Breast epithelium (tissue), 4 donors: ENCODE results near the gene FNDC10. TPM values are rescaled to one million over a fixed set of nuclear protein-coding genes. Genes with fewer than 3 reads are reported as not detected.
"Not testable (repeated sequence)": the region's sequence is repeated elsewhere in the genome, so short reads cannot be mapped to it uniquely, and the experiment has no call there.

Experiments used
- DNase-seq, 2 donors: peaks; one replicate each; pipeline ENCODE4 v3.0.0-alpha.2; 2019; ENCODE audit warnings: low spot score in 2 of 2
- H3K27ac ChIP-seq, 2 donors: fragments of 200-600 bp; sonication (generic) in 1 of 2; one replicate each; pipeline ENCODE4 v1.5.1; 2016 to 2019; ENCODE audit warnings: mild to moderate bottlenecking in 1 of 2
- H3K27me3 ChIP-seq, 2 donors: fragments of 200-600 bp; sonication (generic) in 1 of 2; one replicate each; pipeline versions ENCODE4 v1.5.1 to v1.6.0; 2017 to 2019; ENCODE audit warnings: control low read depth in 1 of 2, mild to moderate bottlenecking in 1 of 2
- H3K36me3 ChIP-seq: fragments of 200-600 bp; one replicate; pipeline ENCODE4 v1.5.1; 2019
- H3K4me1 ChIP-seq, 2 donors: fragments of 200-600 bp; sonication (generic); one replicate each; pipeline ENCODE4 v1.5.1; 2016 to 2019; ENCODE audit warnings: control low read depth in 1 of 2
- H3K4me3 ChIP-seq, 3 donors: fragments of 200-600 bp; sonication (generic); 1 replicate in 2 of 3; 2 replicates in 1 of 3; pipeline ENCODE4 v1.5.1; 2016 to 2019; ENCODE audit warnings: mild to moderate bottlenecking in 3 of 3, moderate library complexity in 2 of 3
- H3K9me3 ChIP-seq, 2 donors: fragments of 200-600 bp; sonication (generic) in 1 of 2; one replicate each; pipeline ENCODE4 v1.5.1; 2016 to 2019; ENCODE audit warnings: control low read depth in 1 of 2
- CTCF ChIP-seq, 3 donors: fragments of 450-650 bp; IDR thresholded peaks; one replicate each; pipeline ENCODE4 v1.5.1; 2016 to 2017; ENCODE audit warnings: antibody characterized with exemption in 3 of 3, mild to moderate bottlenecking in 3 of 3, moderate library complexity in 3 of 3
- POLR2A ChIP-seq: fragments of 450-650 bp; IDR thresholded peaks from one replicate; pipeline ENCODE4 v1.6.1; 2016; ENCODE audit warnings: antibody characterized with exemption, mild to moderate bottlenecking, moderate library complexity
- POLR2AphosphoS5 ChIP-seq, 3 donors: sonication (generic); formaldehyde crosslinking; IDR thresholded peaks; one replicate each; pipeline ENCODE4 v1.6.1; 2017; ENCODE audit warnings: antibody characterized with exemption in 3 of 3
- intact Hi-C: fragments of 100-400 bp; cut with DNase I; formaldehyde crosslinking; loops from one replicate; pipeline ENCODE4 v1.15.1; 2023; ENCODE audit warnings: low total_unique reads
- total RNA-seq, 3 donors: library from RNA; depleted of rRNA; stranded (reverse); fragments of >200 nt; gene quantifications; one replicate each; pipeline ENCODE4 v1.1.0, GENCODE V29; 2016

Gene FNDC10
- total RNA-seq, 3 donors from 2014 or later = 0.48 to 2.9 (median 0.98) TPM

GRCh38 chr1:1596493-1597274 is 3.3 kb downstream of the FNDC10 start:
- Histone ChIP-seq H3K9me3 (no peaks in the 10 kb centered on the region), H3K27me3 (peaks cover 5 to 6% of the 10 kb centered on the region in 2 donors), H3K27ac (no peak overlapping the region), H3K4me1 (peaks cover 6 to 8% of the 10 kb centered on the region in 2 donors), H3K4me3 (no peak overlapping the region), H3K36me3 (no peaks in the 10 kb centered on the region)
- TF ChIP-seq POLR2A (no peak), CTCF (IDR thresholded peaks at IDR 0.05) (no peak), POLR2AphosphoS5 (IDR thresholded peaks at IDR 0.05) (no peak)
- DNase-seq = no peak
- intact Hi-C loops = no loop called here

- intact Hi-C loops, H3K27me3 ChIP-seq, DNase-seq, H3K36me3 ChIP-seq, H3K4me1 ChIP-seq, H3K27ac ChIP-seq, H3K4me3 ChIP-seq, H3K9me3 ChIP-seq: not testable (repeated sequence)
Measured at GRCh38 chr1:1595341-1595740, 4.6 kb downstream of the FNDC10 start.

GRCh38 chr1:1594602-1595260 is 5.2 kb downstream of the FNDC10 start:
- H3K27me3 ChIP-seq = peaks cover 0 to 6% of the 10 kb centered on the region in 2 donors
- H3K4me1 ChIP-seq = no peaks in the 10 kb centered on the region
- no peaks in the 10 kb centered on the region for H3K9me3 ChIP-seq
- H3K27ac ChIP-seq = no peak overlapping the region
- H3K36me3 ChIP-seq = no peaks in the 10 kb centered on the region
- TF ChIP-seq POLR2A = no peak
- TF ChIP-seq POLR2AphosphoS5 (IDR thresholded peaks at IDR 0.05) = no peak
- TF ChIP-seq CTCF (IDR thresholded peaks at IDR 0.05) = no peak
- DNase-seq = no peak
- H3K4me3 ChIP-seq = no peak overlapping the region
- intact Hi-C loops = no loop called here

- intact Hi-C loops = no loop called here
- no peak for DNase-seq
- H3K4me1 ChIP-seq = no peaks in the 10 kb centered on the region
- no peak overlapping the region for H3K4me3 ChIP-seq
- no peaks in the 10 kb centered on the region for H3K36me3 ChIP-seq
- no peak overlapping the region for H3K27ac ChIP-seq
- H3K27me3 ChIP-seq = peaks cover 0 to 4% of the 10 kb centered on the region in 2 donors
- no peaks in the 10 kb centered on the region for H3K9me3 ChIP-seq
- TF ChIP-seq POLR2A = no peak
- TF ChIP-seq CTCF (IDR thresholded peaks at IDR 0.05) = no peak
- TF ChIP-seq POLR2AphosphoS5 (IDR thresholded peaks at IDR 0.05) = no peak
Measured at GRCh38 chr1:1593834-1594601, 5.9 kb downstream of the FNDC10 start.

- intact Hi-C loops = no loop called here
- Histone ChIP-seq H3K27ac (no peak overlapping the region), H3K27me3 (peaks cover 0 to 6% of the 10 kb centered on the region in 2 donors), H3K9me3 (no peaks in the 10 kb centered on the region), H3K36me3 (no peaks in the 10 kb centered on the region), H3K4me1 (no peaks in the 10 kb centered on the region), H3K4me3 (no peak overlapping the region)
- DNase-seq = no peak
- TF ChIP-seq POLR2AphosphoS5 (IDR thresholded peaks at IDR 0.05) (no peak), POLR2A (no peak), CTCF (IDR thresholded peaks at IDR 0.05) (no peak)
Measured at GRCh38 chr1:1591452-1591851, 8.5 kb downstream of the FNDC10 start.
